Activated T-helper 1 cell treated with anti-CD3 and anti-CD28 coated beads, Interleukin-12 subunit alpha, Interleukin-12 subunit beta, Interleukin-2, Interleukin-4 antibody, amounts not matched to agents 30 ng/mL and 10 ng/mL and 1 ng/mL, durations not matched to agents 14 hours and 24 hours and 36 hours (primary cell): ENCODE results near the gene SLC9C1. TPM values are rescaled to one million over a fixed set of nuclear protein-coding genes. Genes with fewer than 3 reads are reported as not detected.

Experiments
- DNase-seq: peaks from one replicate; pipeline ENCODE4 v3.0.0; 2021; ENCODE audit warnings: low spot score
- H3K27ac Mint-ChIP-seq: one replicate; pipeline ENCODE4 v1.8.0; 2021; ENCODE audit warnings: mild to moderate bottlenecking, mixed read lengths
- H3K27me3 Mint-ChIP-seq: one replicate; pipeline ENCODE4 v1.8.0; 2022; ENCODE audit warnings: mild to moderate bottlenecking, moderate library complexity, mixed read lengths; ENCODE audit not compliant: insufficient read depth
- H3K36me3 Mint-ChIP-seq: one replicate; pipeline ENCODE4 v1.8.0; 2021; ENCODE audit warnings: low read depth, mixed read lengths
- H3K4me1 Mint-ChIP-seq: one replicate; pipeline ENCODE4 v1.8.0; 2021; ENCODE audit warnings: low read depth, mixed read lengths
- H3K4me3 Mint-ChIP-seq: one replicate; pipeline ENCODE4 v1.8.0; 2021; ENCODE audit warnings: mild to moderate bottlenecking, moderate library complexity, mixed read lengths
- H3K9me3 Mint-ChIP-seq: one replicate; pipeline ENCODE4 v1.8.0; 2021; ENCODE audit warnings: mixed read lengths
- intact Hi-C: fragments of 100-400 bp; cut with micrococcal nuclease; formaldehyde crosslinking; loops from one replicate; pipeline ENCODE4 v1.15.1; 2024
- total RNA-seq: library from RNA; stranded (reverse); gene quantifications from 2 replicates; pipeline ENCODE4 v1.2.3, GENCODE V29; 2022

The SLC9C1 gene
- total RNA-seq, 1 donor from 2014 or later = not detected

DNA sequence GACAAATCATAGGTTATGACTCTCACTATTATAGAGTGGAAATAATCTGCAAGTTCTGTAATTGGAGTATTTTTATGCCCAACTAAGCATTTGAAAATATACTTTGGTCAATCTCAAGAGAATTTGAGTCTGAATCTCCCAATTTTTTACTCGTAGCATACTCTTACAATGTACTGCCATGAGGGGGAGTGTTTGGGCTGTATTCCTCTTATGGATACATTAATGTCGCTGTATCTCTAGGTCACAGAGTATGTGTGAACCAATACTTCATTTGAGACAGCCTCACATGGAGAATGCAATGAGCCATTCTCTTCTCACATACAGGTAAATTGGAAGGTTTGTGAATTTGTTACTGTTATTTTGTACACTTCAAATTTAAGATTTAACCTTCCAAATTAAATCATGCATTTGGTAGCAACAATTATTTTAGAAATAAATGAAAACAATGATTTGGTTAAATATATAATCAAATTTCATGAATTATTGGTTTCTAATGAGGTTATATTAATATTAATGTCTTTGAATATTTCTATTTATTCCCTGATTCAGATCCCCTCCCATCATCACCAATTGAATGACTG lies 33.4 kb upstream of the SLC9C1 start:
- Mint-ChIP-seq H3K27me3 (peaks cover 1% of the 10 kb centered on the region), H3K36me3 (no peaks in the 10 kb centered on the region), H3K4me1 (no peaks in the 10 kb centered on the region), H3K27ac (no peak overlapping the region), H3K4me3 (no peak overlapping the region), H3K9me3 (no peaks in the 10 kb centered on the region)
- peak; percentile 38 for DNase-seq
- intact Hi-C loops = loop anchor here (1.0 to 2.0 kb wide), 5 partner anchors 35 to 216 kb away; no protein-coding TSS in a partner anchor

GRCh38 chr3:112321867-112322652 lies 28.0 kb upstream of the SLC9C1 start:
- H3K4me1 Mint-ChIP-seq = peaks cover 6% of the 10 kb centered on the region
- intact Hi-C loops = no loop called here
- H3K36me3 Mint-ChIP-seq = no peaks in the 10 kb centered on the region
- H3K27ac Mint-ChIP-seq = no peak overlapping the region
- H3K4me3 Mint-ChIP-seq = no peak overlapping the region
- peaks cover under 1% of the 10 kb centered on the region for H3K9me3 Mint-ChIP-seq
- H3K27me3 Mint-ChIP-seq = peaks cover 2% of the 10 kb centered on the region
- no peak for DNase-seq

DNA sequence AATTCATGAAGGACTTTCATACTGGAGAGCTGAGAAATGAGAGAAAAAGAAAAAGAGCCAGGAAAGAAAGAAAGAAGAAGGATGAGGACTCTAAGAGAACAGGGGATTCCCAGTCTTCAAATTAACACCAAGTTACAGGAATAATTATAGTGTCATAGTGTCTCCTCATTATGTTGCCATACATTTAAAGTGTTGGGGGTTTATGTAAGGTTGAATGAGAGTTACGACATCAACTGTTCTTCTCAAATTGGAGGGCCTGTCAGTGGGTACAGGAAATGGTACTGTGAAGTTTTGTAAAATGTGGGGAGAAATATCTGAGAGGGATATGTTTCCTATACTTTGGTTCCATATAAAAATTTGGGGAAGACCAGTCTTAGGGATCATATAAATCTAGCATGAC lies 26.7 kb upstream of the SLC9C1 start:
- no peak for DNase-seq
- Mint-ChIP-seq H3K36me3 (no peaks in the 10 kb centered on the region), H3K27me3 (peaks cover 2% of the 10 kb centered on the region), H3K4me3 (no peak overlapping the region), H3K9me3 (peaks cover 6% of the 10 kb centered on the region), H3K4me1 (peaks cover 6% of the 10 kb centered on the region), H3K27ac (no peak overlapping the region)
- intact Hi-C loops = no loop called here

DNA sequence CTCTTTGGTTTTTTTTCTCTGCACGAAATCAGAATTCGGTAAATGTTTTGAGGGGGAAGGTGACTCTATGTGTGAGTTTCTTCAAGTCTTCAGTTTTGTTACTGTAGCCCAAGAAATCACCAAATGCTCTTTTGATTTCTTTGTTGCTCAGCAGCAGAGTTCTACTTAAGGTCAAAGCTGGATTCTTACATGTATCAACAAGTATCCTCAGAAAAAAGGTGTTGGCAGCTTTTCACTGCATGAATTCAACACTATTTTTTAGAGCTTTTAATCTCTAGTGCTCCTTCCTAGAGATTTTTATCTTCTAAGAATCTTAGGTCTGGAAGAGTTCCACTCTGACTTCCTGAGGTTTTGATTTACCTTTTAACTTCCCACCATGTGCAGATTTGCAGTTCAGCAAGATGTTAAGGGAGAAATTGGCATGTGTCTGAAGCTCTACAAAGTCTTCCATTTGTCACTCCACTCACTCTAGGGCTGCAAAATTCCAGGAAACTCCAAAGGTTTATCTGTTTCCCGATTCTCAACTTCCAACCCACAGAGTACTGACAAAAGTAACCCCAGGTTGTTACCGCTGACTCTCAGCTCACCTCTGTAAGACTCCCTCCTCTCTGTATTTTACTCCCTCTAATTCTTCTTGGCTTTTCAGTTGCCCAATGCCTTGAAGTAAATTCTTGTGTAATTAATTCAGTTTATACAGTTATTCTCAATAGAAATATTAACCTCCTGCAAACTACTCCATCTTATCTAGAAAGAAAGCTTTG lies 25.7 kb upstream of the SLC9C1 start:
- H3K27me3 Mint-ChIP-seq = peaks cover 2% of the 10 kb centered on the region
- H3K4me3 Mint-ChIP-seq = no peak overlapping the region
- intact Hi-C loops = no loop called here
- peaks cover 6% of the 10 kb centered on the region for H3K4me1 Mint-ChIP-seq
- H3K9me3 Mint-ChIP-seq = peaks cover 9% of the 10 kb centered on the region
- H3K27ac Mint-ChIP-seq = no peak overlapping the region
- DNase-seq = no peak
- peaks cover 2% of the 10 kb centered on the region for H3K36me3 Mint-ChIP-seq

GRCh38 chr3:112315791-112316190 lies 21.8 kb upstream of the SLC9C1 start:
- H3K9me3 Mint-ChIP-seq = peaks cover 13% of the 10 kb centered on the region
- no peak overlapping the region for H3K4me3 Mint-ChIP-seq
- peaks cover 3% of the 10 kb centered on the region for H3K36me3 Mint-ChIP-seq
- H3K27ac Mint-ChIP-seq = no peak overlapping the region
- no peak for DNase-seq
- intact Hi-C loops = no loop called here
- no peaks in the 10 kb centered on the region for H3K27me3 Mint-ChIP-seq
- H3K4me1 Mint-ChIP-seq = peaks cover 6% of the 10 kb centered on the region

DNA sequence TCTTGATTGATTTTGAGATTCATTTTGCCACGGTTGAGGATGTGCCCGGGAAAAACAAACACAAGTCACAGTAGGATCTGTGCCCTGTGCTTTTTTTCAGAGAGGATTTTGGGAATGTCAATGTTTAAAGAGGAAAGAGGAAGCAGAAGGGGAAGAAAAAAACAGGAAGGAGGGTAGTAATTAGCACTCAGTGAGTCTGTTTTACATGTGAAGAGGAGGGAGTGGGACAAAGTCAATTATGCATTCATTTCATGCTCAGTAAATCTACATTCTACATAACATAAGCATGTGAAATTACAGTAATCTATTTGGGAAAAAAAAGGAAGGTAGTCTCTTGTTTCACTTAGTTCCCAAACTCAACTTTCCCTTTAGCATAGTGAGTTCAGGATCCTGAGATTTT lies 20.6 kb upstream of the SLC9C1 start:
- no peak overlapping the region for H3K27ac Mint-ChIP-seq
- no peak overlapping the region for H3K4me3 Mint-ChIP-seq
- H3K36me3 Mint-ChIP-seq = peaks cover 3% of the 10 kb centered on the region
- intact Hi-C loops = no loop called here
- H3K4me1 Mint-ChIP-seq = no peaks in the 10 kb centered on the region
- H3K9me3 Mint-ChIP-seq = peaks cover 13% of the 10 kb centered on the region
- no peak for DNase-seq
- no peaks in the 10 kb centered on the region for H3K27me3 Mint-ChIP-seq

- Mint-ChIP-seq H3K36me3 (no peaks in the 10 kb centered on the region), H3K4me1 (no peaks in the 10 kb centered on the region), H3K27me3 (no peaks in the 10 kb centered on the region), H3K27ac (no peak overlapping the region), H3K4me3 (no peak overlapping the region), H3K9me3 (no peaks in the 10 kb centered on the region)
- no peak for DNase-seq
- intact Hi-C loops = no loop called here
Observed at GRCh38 chr3:112308151-112308911, 14.3 kb upstream of the SLC9C1 start.

DNA sequence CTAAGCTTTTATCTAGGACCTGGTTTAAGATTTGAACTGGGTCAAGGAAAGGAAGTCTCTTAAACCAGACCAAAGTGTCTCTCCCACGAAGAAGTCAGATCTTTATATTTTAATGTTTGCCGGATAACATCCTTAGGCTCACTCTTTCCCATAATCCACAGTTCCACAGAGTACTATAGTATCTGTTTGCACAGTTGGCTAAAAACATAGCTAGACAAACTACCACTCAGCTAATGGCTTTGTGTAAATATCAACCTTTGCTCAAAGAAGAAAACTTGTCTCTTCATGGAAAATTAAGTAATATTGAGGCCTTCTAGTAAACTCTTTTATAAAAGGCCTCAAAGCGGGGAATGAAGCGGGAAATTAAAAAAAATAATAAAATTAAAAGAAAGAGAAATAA lies 13.5 kb upstream of the SLC9C1 start:
- H3K27me3 Mint-ChIP-seq = no peaks in the 10 kb centered on the region
- no peak overlapping the region for H3K4me3 Mint-ChIP-seq
- no peak overlapping the region for H3K27ac Mint-ChIP-seq
- no peak for DNase-seq
- no peaks in the 10 kb centered on the region for H3K4me1 Mint-ChIP-seq
- intact Hi-C loops = no loop called here
- no peaks in the 10 kb centered on the region for H3K9me3 Mint-ChIP-seq
- H3K36me3 Mint-ChIP-seq = no peaks in the 10 kb centered on the region

DNA sequence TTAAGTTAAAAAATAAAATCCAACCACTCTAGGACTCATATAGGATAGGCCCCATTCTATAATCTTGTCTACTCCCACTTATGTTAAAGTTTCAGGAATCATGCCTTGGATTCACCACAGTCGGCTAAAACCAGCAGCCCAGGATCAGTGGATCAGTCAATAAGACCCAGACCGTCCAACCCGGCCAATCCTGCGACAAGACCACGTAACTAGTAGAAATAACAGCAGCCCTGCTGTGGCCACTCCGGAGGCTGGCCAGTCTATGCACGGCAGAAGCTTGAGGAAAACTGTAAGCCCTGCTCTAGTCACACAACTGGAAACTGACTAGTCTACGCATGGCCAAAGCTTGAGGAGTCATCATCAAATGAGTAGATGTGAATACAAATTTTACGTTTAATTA lies 12.8 kb upstream of the SLC9C1 start:
- no peaks in the 10 kb centered on the region for H3K9me3 Mint-ChIP-seq
- no peak overlapping the region for H3K4me3 Mint-ChIP-seq
- DNase-seq = no peak
- no peaks in the 10 kb centered on the region for H3K36me3 Mint-ChIP-seq
- H3K27ac Mint-ChIP-seq = no peak overlapping the region
- no peaks in the 10 kb centered on the region for H3K27me3 Mint-ChIP-seq
- intact Hi-C loops = no loop called here
- no peaks in the 10 kb centered on the region for H3K4me1 Mint-ChIP-seq

GRCh38 chr3:112304611-112305010 lies 10.6 kb upstream of the SLC9C1 start:
- intact Hi-C loops = loop anchor here (5.0 kb wide), 1 partner anchor 668 kb away; no protein-coding TSS in a partner anchor
- no peak overlapping the region for H3K4me3 Mint-ChIP-seq
- H3K27ac Mint-ChIP-seq = no peak overlapping the region
- no peaks in the 10 kb centered on the region for H3K9me3 Mint-ChIP-seq
- no peaks in the 10 kb centered on the region for H3K27me3 Mint-ChIP-seq
- H3K4me1 Mint-ChIP-seq = no peaks in the 10 kb centered on the region
- DNase-seq = no peak
- H3K36me3 Mint-ChIP-seq = no peaks in the 10 kb centered on the region

- Mint-ChIP-seq H3K4me3 (no peak overlapping the region), H3K36me3 (no peaks in the 10 kb centered on the region), H3K4me1 (peaks cover under 1% of the 10 kb centered on the region), H3K27me3 (no peaks in the 10 kb centered on the region), H3K9me3 (no peaks in the 10 kb centered on the region), H3K27ac (no peak overlapping the region)
- no peak for DNase-seq
- intact Hi-C loops = loop anchor here (5.0 kb wide), 1 partner anchor 668 kb away; no protein-coding TSS in a partner anchor
Observed at GRCh38 chr3:112303764-112304325, 9.8 kb upstream of the SLC9C1 start.
